Measurements from ENCODE around the gene GTF3C1.
A peak's percentile ranks its signal among the peaks of the same experiment; 100 is the strongest.

DNA sequence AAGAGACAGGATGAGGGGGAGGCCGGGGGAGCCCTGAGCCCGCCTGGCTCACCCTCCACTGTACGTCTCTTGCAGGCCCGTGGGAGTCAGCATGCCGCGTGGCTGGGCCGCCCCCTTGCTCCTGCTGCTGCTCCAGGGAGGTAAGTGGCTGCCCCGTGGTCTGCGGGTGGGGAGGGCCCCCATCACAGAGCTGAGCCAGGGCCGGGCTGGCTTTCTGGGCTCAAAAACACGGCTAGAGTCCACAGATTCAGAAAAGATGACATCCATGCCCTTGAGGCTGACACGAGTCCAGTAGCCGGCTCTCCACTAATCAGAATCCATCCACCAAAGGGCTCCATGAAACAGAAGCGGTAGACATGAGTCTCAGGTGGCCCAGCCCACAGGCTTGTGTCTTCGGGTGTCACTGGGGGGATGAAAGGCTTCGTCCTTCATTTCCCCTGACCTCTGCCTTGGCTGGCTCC is 119.7 kb downstream of the GTF3C1 start:
- TF ChIP-seq ZNF317 (CRISPR knock-in tag; IDR thresholded peaks at IDR 0.05) (no peak), ZNF205 (CRISPR knock-in tag; IDR thresholded peaks at IDR 0.05) (no peak), SP4 (CRISPR knock-in tag; IDR thresholded peaks at IDR 0.05) (no peak), ZZZ3 (CRISPR knock-in tag; IDR thresholded peaks at IDR 0.05; ENCODE audit: borderline replicate concordance) (no peak), MEIS2 (CRISPR knock-in tag; IDR thresholded peaks at IDR 0.05) (no peak), POLR2AphosphoS2 (IDR thresholded peaks at IDR 0.05; ENCODE audit: low read depth, low read length) (no peak), KDM4B (CRISPR knock-in tag; IDR thresholded peaks at IDR 0.05) (no peak), SRF (IDR thresholded peaks at IDR 0.05; ENCODE audit: low read depth, low read length) (no peak), CHCHD3 (CRISPR knock-in tag; IDR thresholded peaks at IDR 0.05) (no peak)
- TF ChIP-seq, protein P1, sequence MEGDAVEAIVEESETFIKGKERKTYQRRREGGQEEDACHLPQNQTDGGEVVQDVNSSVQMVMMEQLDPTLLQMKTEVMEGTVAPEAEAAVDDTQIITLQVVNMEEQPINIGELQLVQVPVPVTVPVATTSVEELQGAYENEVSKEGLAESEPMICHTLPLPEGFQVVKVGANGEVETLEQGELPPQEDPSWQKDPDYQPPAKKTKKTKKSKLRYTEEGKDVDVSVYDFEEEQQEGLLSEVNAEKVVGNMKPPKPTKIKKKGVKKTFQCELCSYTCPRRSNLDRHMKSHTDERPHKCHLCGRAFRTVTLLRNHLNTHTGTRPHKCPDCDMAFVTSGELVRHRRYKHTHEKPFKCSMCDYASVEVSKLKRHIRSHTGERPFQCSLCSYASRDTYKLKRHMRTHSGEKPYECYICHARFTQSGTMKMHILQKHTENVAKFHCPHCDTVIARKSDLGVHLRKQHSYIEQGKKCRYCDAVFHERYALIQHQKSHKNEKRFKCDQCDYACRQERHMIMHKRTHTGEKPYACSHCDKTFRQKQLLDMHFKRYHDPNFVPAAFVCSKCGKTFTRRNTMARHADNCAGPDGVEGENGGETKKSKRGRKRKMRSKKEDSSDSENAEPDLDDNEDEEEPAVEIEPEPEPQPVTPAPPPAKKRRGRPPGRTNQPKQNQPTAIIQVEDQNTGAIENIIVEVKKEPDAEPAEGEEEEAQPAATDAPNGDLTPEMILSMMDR (CRISPR knock-in tag; IDR thresholded peaks at IDR 0.05): no peak
- TF ChIP-seq, protein P2, sequence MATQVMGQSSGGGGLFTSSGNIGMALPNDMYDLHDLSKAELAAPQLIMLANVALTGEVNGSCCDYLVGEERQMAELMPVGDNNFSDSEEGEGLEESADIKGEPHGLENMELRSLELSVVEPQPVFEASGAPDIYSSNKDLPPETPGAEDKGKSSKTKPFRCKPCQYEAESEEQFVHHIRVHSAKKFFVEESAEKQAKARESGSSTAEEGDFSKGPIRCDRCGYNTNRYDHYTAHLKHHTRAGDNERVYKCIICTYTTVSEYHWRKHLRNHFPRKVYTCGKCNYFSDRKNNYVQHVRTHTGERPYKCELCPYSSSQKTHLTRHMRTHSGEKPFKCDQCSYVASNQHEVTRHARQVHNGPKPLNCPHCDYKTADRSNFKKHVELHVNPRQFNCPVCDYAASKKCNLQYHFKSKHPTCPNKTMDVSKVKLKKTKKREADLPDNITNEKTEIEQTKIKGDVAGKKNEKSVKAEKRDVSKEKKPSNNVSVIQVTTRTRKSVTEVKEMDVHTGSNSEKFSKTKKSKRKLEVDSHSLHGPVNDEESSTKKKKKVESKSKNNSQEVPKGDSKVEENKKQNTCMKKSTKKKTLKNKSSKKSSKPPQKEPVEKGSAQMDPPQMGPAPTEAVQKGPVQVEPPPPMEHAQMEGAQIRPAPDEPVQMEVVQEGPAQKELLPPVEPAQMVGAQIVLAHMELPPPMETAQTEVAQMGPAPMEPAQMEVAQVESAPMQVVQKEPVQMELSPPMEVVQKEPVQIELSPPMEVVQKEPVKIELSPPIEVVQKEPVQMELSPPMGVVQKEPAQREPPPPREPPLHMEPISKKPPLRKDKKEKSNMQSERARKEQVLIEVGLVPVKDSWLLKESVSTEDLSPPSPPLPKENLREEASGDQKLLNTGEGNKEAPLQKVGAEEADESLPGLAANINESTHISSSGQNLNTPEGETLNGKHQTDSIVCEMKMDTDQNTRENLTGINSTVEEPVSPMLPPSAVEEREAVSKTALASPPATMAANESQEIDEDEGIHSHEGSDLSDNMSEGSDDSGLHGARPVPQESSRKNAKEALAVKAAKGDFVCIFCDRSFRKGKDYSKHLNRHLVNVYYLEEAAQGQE (IDR thresholded peaks at IDR 0.05; ENCODE audit: borderline replicate concordance in 1 of 2, low read depth in 1 of 2, low read length in 2 of 2): no peak
- TF ChIP-seq, protein P3, sequence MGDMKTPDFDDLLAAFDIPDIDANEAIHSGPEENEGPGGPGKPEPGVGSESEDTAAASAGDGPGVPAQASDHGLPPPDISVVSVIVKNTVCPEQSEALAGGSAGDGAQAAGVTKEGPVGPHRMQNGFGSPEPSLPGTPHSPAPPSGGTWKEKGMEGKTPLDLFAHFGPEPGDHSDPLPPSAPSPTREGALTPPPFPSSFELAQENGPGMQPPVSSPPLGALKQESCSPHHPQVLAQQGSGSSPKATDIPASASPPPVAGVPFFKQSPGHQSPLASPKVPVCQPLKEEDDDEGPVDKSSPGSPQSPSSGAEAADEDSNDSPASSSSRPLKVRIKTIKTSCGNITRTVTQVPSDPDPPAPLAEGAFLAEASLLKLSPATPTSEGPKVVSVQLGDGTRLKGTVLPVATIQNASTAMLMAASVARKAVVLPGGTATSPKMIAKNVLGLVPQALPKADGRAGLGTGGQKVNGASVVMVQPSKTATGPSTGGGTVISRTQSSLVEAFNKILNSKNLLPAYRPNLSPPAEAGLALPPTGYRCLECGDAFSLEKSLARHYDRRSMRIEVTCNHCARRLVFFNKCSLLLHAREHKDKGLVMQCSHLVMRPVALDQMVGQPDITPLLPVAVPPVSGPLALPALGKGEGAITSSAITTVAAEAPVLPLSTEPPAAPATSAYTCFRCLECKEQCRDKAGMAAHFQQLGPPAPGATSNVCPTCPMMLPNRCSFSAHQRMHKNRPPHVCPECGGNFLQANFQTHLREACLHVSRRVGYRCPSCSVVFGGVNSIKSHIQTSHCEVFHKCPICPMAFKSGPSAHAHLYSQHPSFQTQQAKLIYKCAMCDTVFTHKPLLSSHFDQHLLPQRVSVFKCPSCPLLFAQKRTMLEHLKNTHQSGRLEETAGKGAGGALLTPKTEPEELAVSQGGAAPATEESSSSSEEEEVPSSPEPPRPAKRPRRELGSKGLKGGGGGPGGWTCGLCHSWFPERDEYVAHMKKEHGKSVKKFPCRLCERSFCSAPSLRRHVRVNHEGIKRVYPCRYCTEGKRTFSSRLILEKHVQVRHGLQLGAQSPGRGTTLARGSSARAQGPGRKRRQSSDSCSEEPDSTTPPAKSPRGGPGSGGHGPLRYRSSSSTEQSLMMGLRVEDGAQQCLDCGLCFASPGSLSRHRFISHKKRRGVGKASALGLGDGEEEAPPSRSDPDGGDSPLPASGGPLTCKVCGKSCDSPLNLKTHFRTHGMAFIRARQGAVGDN (CRISPR knock-in tag; IDR thresholded peaks at IDR 0.05): 0 out of 2 replicates have a peak, but pooled peaks have one; percentile 20

All from HepG2 (cell line).